GM19468 (cell line): Measurements from ENCODE around the gene F11R.
"Not testable (repeated sequence)": the region's sequence is repeated elsewhere in the genome, so short reads cannot be mapped to it uniquely, and the experiment has no call there.

Experiments used
- ATAC-seq: cut with Tn5 transposase; IDR thresholded peaks from one replicate; pipeline ENCODE4 v1.9.1; 2021; ENCODE audit warnings: mild to moderate bottlenecking, moderate library complexity, moderate number of reproducible peaks; ENCODE audit not compliant: unreplicated experiment; ENCODE audit errors: extremely low read depth

Gene F11R

DNA sequence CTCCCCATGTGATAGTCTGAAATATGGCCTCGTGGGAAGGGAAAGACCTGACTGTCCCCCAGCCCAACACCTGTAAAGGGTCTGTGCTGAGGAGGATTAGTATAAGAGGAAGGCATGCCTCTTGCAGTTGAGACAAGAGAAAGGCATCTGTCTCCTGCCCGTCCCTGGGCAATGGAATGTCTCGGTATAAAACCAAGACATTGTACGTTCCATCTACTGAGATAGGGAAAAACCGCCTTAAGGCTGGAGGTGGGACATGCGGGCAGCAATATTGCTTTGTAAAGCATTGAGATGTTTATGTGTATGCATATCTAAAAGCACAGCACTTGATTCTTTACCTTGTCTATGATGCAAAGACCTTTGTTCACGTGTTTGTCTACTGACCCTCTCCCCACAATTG, 3.8 kb downstream of the F11R start:
- ATAC-seq = not testable (repeated sequence)

DNA sequence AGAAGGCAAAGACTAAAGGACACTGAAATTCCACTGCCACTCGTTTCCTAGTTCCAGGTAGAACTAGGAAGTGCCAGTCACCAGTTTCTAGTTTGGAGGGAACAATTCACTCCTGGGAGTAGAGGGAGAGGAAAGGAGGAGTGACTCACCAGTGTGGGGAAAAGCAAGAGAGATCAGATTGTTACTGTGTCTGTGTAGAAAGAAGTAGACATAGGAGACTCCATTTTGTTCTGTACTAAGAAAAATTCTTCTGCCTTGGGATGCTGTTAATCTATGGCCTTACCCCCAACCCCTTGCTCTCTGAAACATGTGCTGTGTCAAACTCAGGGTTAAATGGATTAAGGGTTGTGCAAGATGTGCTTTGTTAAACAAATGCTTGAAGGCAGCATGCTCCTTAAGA, 4.3 kb downstream of the F11R start:
- not testable (repeated sequence) for ATAC-seq

DNA sequence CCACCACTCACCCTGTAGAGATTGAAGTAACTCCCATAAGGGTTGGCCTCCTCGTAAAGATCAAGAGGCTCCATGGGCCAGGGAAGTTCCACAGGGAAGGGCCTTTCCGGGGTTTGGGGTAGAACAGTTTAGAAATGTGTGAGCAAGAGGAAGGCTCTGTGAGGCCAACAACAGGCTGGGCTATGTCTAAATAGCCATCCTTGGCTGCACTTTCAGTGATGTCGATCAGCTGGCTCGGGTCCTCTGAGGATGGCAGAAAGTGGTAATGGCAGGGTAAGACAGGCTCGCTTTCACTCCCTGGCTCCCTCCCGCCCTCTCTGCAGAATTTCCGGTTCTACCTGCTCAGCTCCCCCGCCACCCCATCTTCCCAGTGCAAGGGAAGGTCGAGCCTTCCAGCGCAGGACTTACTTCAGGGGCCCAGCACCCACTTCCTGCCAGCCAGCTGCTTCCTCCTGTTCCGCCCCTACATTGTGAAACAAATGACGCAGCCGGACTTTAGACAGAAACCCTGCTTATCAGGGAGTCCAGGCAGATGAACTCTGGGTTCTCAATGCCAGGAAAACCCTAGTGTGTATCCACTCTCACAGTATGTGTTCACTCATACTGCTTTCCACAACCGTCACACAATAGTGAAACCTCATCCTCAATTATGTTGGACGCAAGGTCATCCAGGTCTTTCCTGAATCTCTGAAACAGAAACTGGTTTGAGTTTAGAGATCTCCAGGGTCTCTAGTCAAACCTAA, 7.3 kb downstream of the F11R start:
- ATAC-seq = peak; percentile 81

DNA sequence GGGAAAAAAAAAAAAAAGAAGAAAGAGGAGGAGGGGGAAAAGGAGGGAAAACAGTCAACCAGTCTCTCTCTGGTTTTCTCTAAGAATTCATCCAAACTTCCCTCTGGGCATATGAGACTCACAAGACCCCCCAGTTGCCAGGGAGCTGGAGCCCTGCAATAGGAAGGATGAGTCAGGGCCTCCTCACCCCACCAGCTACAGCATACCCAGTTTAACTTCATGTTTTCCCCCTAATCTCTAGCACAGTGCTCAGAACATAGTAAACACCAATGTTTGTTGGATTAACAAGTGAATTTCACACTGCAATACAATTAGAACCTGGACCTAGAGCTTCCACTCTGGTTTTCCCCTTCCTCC, 7.8 kb downstream of the F11R start:
- ATAC-seq = no peak

DNA sequence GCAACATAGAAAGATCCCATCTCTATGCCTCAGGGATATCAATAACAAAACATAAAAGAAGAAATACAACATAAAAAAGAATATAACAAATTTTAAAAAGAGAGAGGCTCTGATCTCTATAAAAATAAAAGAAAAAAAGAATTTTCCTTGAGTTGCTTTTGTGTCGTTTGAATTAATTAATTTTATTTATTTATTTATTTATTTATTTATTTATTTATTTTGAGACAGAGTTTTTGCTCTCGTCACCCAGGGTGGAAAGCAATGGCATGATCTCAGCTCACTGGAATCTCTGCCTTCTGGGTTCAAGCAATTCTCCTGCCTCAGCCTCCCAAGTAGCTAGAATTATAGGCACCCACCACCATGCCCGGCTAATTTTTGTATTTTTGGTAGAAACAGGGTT, 8.5 kb downstream of the F11R start:
- ATAC-seq = no peak

DNA sequence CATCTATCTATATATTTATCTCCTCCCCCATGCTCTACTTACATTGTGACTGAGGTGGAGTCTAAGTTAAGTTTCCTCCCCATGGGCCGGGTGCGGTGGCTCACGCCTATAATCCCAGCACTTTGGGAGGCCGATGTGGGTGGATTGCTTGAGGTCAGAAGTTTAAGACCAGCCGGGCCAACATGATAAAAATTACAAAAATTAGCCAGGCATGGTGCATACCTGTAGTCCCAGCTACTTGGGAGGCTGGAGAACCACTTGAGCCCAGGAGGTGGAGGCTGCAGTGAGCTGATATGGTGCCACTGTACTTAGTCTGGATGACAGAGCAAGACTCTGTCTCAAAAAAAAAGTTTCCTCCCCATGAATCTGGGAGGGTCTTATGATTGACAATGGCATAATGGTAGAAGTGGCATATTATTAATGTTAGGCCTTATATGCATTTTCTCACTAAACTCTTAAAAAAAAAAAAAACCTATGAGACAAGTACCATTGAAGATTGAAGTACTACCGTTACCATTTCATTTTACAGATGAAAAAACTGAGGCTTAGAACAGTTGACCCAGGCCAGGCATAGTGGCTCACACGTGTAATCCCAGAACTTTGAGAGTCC, 11.2 kb downstream of the F11R start:
- ATAC-seq = no peak

DNA sequence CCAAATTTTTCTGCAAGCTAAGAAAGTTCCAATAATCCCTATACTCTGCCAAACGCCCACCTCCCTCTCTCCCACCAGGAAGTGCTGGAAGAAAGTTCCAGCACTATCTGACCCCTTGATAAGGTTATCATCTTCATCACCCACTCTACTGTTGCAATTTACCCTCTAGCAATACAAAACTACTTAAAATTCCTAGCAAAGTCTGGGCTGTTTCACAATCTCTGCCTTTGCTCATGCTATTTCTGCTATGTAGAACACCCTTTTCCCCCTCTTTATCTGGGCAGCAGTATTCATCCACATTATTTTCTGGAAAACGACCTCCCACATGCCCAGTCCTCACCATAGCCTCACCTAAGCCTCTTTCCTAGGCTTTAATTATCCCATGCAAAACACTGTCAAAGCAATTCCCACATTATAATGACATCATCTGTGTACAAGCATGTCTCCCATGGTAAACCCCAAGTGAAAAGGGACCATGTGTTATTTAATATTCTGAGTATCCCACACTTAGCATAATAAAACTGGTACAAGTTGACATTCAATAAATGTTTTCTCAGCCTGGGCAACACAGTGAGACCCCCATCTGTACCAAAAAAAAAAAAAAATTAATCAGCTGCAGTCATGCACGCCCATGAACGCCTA, 12.0 kb downstream of the F11R start:
- ATAC-seq = no peak

DNA sequence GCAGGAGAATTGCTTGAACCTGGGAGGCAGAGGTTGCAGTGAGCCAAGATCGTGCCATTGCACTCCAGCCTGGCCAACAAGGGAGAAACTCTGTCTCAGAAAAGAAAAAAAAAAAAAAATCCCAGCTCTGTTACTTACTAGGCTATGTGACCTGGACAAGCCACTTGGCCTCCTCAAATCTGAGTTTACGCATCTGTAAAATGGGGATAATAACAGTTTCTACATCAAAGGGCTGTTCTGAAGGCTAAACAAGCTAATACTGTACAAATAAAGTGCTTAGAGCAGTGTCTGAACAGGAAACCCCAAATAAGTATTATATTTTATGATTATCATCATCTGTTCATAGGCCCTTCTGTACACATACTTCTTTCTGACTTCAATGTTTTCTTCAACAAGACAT, 13.6 kb downstream of the F11R start:
- ATAC-seq = no peak

DNA sequence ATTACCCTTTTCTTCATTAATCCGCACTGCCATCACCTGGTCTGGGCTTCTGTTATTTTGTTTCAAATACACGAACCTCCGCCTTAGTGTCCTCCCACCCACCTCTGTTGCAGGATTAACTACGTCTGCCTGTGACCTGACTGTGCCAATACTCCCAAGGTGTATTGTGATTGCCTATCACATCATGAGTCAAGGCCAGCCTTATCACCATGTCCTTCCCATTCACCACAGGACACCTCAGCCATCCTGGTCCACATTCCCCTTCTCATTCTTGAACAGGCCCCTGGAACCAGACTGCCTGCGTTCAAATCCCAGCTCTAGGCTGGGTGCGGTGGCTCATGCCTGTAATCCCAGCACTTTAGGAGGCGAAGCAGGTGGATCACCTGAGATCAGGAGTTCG, 14.4 kb downstream of the F11R start:
- ATAC-seq = no peak

DNA sequence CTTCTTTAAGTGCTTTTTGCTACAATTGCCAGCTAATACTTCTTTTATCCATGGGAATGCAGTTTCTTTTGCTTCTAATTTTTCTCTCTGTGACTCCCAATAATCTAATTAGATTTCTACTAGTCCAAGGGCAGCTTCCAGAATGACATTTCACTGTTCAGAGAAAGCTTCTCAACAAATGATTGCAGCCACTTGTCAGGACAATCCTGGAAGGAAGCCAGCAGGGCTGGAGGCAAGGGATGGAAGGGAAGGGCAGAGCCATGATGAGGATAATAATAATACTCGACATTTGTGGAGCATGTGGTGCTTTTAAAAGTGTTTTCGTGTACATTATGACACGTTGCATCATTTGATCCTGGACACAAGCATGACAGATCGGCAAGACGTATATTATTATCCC, 19.4 kb downstream of the F11R start:
- ATAC-seq = no peak

DNA sequence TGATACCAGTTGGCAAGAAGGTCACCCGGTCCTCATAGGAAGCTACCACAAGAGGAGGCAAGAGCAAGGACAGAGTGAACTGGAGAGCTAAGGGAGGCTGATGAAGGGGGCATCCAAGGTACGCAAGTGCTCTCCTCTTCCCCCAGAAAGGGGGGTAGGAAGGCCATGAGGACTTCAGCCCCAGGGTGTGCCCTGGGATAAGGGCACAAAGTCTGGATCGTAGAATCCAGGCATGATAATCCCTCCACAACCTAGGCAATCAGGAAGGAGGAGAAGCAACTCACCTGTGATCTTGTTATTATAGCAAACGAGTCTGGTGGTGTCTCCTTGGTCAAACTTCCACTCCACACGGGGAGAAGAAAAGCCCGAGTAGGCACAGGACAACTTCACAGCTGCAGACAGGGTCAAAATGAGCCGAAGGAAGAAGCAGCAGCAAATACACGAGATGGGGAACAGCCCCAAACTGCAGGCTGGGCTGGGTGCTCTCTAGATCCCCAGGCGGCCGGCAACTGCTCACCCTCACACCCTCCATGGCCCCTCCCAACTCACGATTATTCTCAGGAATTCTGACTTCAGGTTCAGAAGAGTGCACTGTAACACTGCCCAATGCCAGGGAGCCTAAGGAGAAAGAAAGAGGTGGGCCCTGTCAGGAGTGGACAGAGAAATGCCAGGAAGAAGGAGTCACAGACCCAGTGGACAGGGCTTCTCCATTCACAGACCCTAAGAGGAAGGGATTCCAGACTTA, 20.0 kb downstream of the F11R start:
- no peak for ATAC-seq

DNA sequence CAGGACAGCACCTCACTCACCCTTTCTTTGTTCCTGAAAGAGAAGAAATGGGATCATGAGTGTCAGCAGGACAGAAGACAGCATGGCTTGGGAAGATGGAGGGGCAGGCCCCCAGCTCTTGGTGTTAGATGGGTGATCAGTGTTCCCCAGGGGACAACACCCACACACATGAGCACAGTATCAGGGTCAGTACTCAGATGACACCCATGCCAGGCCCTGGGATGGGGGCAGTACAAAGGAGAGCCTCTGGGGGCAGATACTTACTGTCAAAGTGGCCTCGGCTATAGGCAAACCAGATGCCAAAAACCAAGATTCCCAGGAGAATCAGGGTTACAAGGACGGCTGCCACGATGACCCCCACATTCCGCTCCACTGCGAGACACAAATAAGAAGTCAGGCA, 21.6 kb downstream of the F11R start:
- ATAC-seq = no peak

DNA sequence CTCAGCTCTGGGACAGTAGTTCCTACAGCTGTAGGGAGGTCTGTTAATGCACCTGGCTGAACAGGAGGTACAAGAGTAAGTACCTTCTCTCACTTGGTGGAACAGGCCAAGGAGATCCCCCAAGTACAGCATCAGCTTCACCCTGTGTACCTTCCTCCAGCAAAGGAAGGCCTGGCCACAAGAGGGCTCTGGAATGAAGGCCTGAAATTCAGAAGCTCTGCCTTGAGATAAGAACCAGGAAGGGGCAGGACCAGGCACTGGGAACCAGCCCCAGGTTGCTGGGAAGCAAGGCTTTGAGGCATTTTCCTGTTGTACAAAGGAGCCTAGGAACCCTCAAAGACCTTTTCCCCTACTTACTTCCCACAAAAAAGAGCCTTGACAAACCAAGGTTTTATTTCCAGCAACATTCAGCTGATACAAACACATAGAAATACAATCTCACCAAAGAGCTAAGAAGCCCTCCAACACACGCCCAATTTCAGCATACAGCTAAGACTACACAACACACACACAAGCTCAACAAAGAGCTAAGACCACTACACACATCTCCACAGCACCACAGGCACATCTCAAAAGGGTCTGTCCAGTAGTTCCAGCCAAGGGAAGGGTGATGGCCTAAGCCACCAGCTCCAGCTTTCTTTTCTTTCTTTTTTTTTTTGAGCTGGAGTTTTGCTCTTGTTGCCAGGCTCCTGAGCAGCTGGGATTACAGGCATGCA, 23.5 kb downstream of the F11R start:
- no peak for ATAC-seq

DNA sequence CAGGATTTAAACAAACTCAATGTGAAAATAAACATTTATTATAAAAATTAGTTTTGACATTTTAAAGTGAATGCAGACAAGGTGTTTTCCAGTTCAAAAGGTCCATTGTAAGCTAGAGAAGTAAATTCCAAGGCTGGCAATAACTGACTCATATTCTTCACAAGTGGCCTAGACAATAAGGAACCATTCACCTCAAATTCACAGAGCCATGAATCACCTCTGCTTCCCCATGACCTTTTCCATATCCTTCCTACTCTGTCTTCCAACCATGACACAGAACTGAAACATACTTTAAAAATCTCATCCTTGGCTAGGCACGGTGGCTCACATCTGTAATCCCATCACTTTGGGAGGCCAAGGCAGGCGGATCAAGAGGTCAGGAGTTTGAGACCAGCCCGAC, 24.8 kb downstream of the F11R start:
- no peak for ATAC-seq

DNA sequence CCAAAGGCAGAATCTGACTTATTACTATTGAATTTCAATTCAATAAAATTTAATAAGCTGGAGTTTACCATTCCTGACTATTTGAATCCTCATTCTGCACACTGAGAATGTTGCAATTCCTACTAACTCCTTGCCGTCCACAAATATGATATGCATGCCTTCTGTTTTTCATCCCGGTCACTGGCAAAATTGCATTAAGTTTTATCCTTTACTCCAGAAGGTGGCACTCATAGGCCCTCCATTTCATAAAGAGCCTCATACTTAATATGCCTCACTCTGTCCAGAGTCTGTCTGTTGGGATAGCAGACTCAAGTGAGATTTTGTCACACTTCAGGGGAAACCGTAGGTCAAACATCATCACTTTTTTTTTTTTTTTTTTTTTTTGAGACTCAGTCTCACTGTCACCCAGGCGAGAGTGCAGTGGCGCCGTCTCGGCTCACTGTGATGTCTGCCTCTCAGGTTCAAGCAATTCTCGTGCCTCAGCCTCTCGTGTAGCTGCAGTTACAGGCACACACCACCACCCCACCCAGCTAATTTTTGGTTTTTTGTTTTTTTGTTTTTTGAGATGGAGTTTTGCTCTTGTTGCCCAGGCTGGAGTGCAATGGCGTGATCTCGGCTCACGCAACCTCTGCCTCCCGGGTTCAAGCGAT, 27.3 kb downstream of the F11R start:
- no peak for ATAC-seq

DNA sequence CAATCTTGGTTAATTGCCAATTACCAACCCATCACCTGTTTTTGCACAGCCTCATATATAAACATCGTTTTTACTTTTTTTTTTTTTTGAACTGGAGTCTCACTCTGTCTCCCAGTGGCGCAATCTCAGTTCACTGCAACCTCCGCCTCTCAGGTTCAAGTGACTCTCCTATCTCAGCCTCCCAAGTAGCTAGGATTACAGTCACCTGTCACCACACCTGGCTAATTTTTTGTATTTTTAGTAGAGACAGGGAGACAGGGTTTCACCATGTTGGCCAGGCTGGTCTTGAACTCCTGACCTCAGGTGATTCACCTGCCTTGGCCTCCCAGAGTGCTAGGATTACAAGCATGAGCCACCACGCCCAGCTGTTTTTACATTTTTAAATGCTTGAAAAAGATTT, 28.9 kb downstream of the F11R start:
- ATAC-seq = not testable (repeated sequence)

DNA sequence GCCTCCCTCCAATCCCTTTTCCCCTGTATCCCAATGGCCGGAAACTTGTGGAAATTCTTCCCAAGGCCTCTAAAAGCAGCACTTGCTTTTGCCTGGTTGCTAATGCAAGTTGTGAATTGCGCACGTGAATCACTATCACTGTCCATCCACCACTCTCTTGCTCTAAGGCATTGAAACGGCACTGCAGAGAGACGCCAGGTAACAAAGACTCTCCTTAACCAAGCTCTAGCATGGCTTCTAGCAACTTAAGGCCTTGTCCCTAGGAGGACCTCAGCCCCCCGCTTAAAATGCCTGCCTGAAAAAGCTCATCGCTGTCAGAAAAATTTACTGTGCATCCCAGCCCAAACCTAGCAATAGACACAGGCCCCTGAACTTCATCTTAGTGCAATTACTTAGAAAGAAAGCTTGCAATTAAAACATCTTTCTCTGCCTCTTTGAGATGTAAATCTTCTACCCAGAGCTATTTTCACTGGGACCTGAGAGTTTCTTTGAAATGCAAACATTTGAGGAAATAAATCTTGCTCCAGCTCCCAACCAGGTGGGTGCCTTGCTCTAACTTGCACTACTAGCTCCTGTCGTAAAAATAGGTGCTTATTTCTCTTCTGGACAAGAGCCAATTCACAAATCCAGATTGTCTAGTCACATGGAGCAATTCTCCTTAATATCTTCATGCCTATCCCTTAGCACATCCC, 33.4 kb downstream of the F11R start:
- ATAC-seq = no peak

DNA sequence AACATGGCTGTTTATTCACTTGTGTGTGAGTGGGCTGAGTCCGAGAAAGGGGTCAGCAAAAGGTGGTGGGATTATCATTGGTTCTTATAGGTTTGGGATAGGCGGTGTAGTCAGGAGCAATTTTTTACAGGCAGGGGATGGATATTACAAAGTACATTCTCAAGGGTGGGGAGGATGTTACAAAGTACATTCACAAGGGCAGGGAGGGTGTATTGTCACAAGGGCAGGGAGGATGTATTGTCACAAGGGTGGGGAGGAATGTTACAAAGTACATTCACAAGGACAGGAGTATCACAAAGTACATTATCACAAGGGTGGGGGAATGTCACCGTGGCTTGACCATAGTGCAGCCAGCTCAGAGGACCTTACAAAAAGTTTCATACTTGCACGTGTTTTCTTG, 35.2 kb downstream of the F11R start:
- ATAC-seq = no peak

DNA sequence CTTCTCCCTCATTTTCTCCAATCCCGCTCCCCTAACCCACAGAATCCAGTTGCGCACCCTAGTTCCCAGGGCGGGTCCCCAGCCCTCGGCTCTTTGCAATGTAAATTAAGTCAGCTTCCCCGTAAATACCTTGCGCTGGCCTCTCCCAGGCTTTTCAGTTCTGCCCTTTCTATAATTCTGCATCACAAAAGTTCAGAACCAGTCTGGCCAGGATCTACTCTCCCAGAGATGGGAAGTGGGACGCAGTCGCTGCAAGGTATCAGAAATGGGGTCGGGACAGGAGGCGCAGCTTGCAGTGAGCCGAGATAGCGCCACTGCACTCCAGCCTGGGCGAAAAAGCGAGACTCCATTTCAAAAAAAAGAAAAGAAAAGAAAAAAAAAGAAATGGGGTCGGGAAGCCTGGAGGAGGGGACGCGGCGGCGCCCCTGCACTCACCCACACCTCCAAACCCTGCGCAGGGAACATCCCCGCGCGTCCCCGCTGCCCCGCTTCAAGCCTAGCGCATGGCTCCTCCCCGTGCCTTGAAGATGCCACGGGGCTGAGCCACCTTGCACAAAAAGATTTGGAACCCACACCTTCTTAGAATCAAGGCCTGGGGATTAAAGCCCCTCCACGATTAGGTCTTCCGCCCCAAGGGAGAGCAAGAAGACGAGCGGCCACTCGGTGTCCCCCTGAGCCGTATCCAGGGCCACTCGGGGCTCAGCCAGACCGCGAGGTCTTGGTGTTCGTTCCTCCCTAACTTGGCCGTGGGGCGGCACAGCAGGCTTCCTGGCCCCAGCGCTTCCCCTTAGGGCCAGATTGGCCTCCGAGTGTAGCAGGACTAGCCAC, 39.2 kb downstream of the F11R start:
- ATAC-seq = no peak
